ENCODE data around the gene FEN1.

The FEN1 gene

DNA sequence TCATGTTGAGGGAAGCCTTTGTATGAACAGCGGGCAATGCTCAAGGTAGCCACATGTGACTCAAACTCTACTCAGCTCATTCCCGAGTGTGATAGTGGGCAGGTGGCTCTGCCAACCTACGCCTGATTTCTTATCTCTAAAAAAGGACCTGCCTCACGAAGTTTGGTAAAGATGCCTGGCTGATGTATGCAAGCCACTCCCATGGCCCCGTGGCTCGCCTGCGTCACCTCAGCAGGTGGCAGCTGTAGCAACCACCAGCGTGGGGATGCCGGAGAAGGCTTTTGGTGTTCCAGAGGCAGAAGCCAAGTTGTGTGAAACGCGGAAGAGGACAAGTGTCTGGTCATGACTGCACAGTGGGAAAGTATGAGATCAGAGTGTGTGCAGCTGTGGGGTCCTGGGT lies 40.8 kb downstream of the FEN1 start:
- CTCF ChIA-PET: no interaction called here
- DNase-seq (ENCODE audit: extremely low spot score): no peak
- TF ChIP-seq, protein P1, sequence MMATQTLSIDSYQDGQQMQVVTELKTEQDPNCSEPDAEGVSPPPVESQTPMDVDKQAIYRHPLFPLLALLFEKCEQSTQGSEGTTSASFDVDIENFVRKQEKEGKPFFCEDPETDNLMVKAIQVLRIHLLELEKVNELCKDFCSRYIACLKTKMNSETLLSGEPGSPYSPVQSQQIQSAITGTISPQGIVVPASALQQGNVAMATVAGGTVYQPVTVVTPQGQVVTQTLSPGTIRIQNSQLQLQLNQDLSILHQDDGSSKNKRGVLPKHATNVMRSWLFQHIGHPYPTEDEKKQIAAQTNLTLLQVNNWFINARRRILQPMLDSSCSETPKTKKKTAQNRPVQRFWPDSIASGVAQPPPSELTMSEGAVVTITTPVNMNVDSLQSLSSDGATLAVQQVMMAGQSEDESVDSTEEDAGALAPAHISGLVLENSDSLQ (IDR thresholded peaks at IDR 0.05): no peak
- TF ChIP-seq FOXM1 (IDR thresholded peaks at IDR 0.05; ENCODE audit: borderline replicate concordance) (no peak), FOXA1 (IDR thresholded peaks at IDR 0.05) (no peak), LEF1 (IDR thresholded peaks at IDR 0.05; ENCODE audit: borderline replicate concordance) (no peak), ELF4 (IDR thresholded peaks at IDR 0.05) (no peak), L3MBTL2 (conservative IDR thresholded peaks at IDR 0.05) (no peak), FOXK2 (IDR thresholded peaks at IDR 0.05) (no peak), BHLHE40 (IDR thresholded peaks at IDR 0.05; ENCODE audit: borderline replicate concordance) (no peak), CTBP1 (IDR thresholded peaks at IDR 0.05; ENCODE audit: borderline replicate concordance) (no peak), ZNF384 (IDR thresholded peaks at IDR 0.05) (no peak), ARNT (IDR thresholded peaks at IDR 0.05) (no peak), SP1 (IDR thresholded peaks at IDR 0.05) (no peak), HDGF (IDR thresholded peaks at IDR 0.05; ENCODE audit: borderline replicate concordance) (no peak)
- POLR2A ChIA-PET: interaction anchor here (1.6 kb wide), 2 partner anchors 37 to 41 kb away, joined by 3 read pairs; partner anchors contain the start of genes FEN1 and TMEM258

DNA sequence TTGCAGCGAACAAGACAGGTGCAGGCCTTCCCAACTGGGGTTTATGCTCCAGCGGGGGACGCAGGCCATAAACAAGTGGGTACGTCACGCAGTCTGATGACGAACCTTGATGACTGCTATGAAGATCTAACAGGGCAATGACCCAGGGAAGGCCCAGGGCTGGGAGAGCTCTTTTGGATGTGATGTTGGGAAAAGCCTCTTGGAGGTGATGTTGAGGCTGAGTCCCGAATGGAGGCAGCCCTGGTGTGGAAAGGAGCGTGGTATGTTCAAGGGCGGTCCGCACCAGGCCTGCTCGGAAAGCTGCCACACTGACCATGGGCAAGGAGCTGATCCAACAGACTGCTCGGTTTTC lies 41.2 kb downstream of the FEN1 start:
- ChIA-PET CTCF (no interaction called here), POLR2A (interaction anchor here (1.0 to 1.6 kb wide), 3 partner anchors 17 to 42 kb away, joined by 3 read pairs; partner anchors contain the start of genes FADS1, FEN1 and TMEM258)
- no peak for DNase-seq (ENCODE audit: extremely low spot score)
- TF ChIP-seq TARDBP (IDR thresholded peaks at IDR 0.05) (no peak), FOXK2 (IDR thresholded peaks at IDR 0.05) (no peak), HDGF (IDR thresholded peaks at IDR 0.05; ENCODE audit: borderline replicate concordance) (no peak), ZNF384 (IDR thresholded peaks at IDR 0.05) (no peak), FOXM1 (IDR thresholded peaks at IDR 0.05; ENCODE audit: borderline replicate concordance) (no peak)

DNA sequence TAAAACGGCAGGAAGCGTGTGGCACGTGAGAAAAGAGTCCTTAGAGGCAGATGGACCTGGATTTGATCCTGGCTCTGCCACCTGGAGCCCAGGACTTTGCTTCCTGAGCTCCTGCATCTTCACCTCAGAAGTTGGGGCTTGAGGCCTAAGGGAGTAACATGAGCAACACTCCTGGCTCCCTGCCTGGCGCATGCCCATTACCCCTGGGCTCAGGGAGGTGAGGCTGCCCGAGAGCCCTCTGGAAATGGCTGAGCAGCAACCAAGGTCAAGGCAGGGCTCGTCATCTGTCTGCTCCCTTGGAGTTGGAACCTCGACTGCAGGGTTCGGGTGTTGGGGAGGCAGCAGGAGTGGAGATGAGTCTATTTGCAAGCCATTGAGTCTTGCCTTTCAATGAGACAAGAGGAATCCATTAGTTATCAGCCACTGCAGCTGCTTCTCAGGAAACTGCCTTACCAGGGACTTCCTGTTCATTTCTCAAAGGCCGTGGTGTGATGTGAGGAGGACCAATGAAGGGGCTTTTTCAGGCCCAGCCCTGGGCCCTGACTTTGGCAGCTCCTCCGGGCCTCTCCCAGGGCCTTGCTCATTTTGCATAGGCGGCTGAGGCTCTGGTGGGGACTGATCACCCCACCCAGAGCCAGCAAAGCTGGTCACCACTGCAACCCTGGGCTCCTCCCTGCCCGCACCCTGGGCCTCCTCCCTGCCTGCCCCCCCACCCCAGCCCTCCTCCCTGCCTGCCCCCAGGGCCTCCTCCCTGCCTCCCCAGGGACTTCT lies 41.8 kb downstream of the FEN1 start:
- ChIA-PET CTCF (no interaction called here), POLR2A (interaction anchor here (1.0 to 1.6 kb wide), 3 partner anchors 17 to 42 kb away, joined by 3 read pairs; partner anchors contain the start of genes FADS1, FEN1 and TMEM258)
- no peak for TF ChIP-seq FOXK2 (IDR thresholded peaks at IDR 0.05)
- TF ChIP-seq LEF1 (IDR thresholded peaks at IDR 0.05; ENCODE audit: borderline replicate concordance): no peak
- no peak for TF ChIP-seq FOXA1 (IDR thresholded peaks at IDR 0.05)
- TF ChIP-seq ARNT (IDR thresholded peaks at IDR 0.05): no peak
- no peak for TF ChIP-seq CTBP1 (IDR thresholded peaks at IDR 0.05; ENCODE audit: borderline replicate concordance)
- TF ChIP-seq SP1 (IDR thresholded peaks at IDR 0.05): no peak
- TF ChIP-seq L3MBTL2 (conservative IDR thresholded peaks at IDR 0.05): no peak
- TF ChIP-seq NFRKB (IDR thresholded peaks at IDR 0.05): no peak
- no peak for TF ChIP-seq SUZ12 (IDR thresholded peaks at IDR 0.05)
- no peak for TF ChIP-seq FOXM1 (IDR thresholded peaks at IDR 0.05; ENCODE audit: borderline replicate concordance)
- no peak for TF ChIP-seq TARDBP (IDR thresholded peaks at IDR 0.05)
- no peak for TF ChIP-seq BHLHE40 (IDR thresholded peaks at IDR 0.05; ENCODE audit: borderline replicate concordance)
- TF ChIP-seq ZNF384 (IDR thresholded peaks at IDR 0.05): no peak
- TF ChIP-seq ELF4 (IDR thresholded peaks at IDR 0.05): no peak
- TF ChIP-seq, protein P1 (IDR thresholded peaks at IDR 0.05): no peak
- DNase-seq (ENCODE audit: extremely low spot score): no peak

DNA sequence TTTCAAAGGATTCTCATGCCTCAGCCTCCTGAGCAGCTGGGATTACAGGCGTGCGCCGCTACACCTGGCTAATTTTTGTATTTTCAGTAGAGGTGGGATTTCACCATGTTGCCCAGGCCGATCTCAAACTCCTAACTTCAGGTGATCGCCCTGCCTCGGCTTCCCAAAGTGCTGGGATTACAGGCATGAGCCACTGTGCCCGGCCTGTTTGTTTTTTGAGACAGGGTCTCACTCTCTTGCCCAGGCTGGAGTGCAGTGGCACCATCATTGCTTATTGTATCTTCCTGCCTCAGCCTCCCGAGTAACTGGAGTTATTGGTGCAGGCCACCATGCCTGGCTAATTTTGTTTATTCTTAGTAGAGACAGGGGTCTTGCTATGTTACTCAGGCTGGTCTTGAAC lies 43.5 kb downstream of the FEN1 start:
- no peak for TF ChIP-seq LEF1 (IDR thresholded peaks at IDR 0.05; ENCODE audit: borderline replicate concordance)
- TF ChIP-seq HDGF (IDR thresholded peaks at IDR 0.05; ENCODE audit: borderline replicate concordance): no peak
- no peak for TF ChIP-seq CTBP1 (IDR thresholded peaks at IDR 0.05; ENCODE audit: borderline replicate concordance)
- CTCF ChIA-PET: no interaction called here
- no peak for DNase-seq (ENCODE audit: extremely low spot score)
- POLR2A ChIA-PET: interaction anchor here (1.0 kb wide), 1 partner anchor 43 kb away, joined by 3 read pairs; the partner anchor contains the start of gene FEN1

DNA sequence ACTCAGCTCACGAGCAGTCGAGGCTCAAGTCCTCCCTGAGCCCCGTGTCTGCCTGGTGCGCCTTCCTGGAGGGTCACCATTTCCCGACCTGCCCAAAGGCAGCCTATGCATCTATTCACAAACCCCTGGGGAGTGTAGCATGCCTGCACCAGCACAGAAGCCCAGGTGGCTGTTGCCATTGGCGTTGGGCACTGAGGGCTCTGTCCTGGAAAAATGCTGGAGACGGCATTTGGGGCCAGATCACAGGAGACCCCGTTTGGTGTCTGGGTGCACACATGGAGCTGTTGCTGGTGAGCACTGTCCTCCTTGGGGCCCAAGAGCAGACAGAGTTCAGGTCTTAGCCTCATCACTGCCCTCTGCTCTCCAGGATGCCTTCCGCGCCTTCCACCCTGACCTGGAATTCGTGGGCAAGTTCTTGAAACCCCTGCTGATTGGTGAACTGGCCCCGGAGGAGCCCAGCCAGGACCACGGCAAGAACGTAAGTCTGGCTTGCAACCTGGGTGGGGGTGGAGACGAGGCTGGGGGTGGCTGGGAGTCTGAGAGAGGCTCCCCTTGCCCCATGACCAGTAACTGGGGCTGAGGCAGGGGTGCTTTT lies 44.8 kb downstream of the FEN1 start:
- ChIA-PET POLR2A (interaction anchor here (0.9 kb wide), 1 partner anchor 21 kb away, joined by 3 read pairs; the partner anchor contains the start of gene FADS1), CTCF (no interaction called here)
- TF ChIP-seq LEF1 (IDR thresholded peaks at IDR 0.05; ENCODE audit: borderline replicate concordance) (no peak), FOXK2 (IDR thresholded peaks at IDR 0.05) (no peak), CTBP1 (IDR thresholded peaks at IDR 0.05; ENCODE audit: borderline replicate concordance) (no peak), BHLHE40 (IDR thresholded peaks at IDR 0.05; ENCODE audit: borderline replicate concordance) (no peak), SUZ12 (IDR thresholded peaks at IDR 0.05) (no peak), FOXA1 (IDR thresholded peaks at IDR 0.05) (no peak), ZNF384 (IDR thresholded peaks at IDR 0.05) (no peak), NFRKB (IDR thresholded peaks at IDR 0.05) (no peak), ARNT (IDR thresholded peaks at IDR 0.05) (no peak), SP1 (IDR thresholded peaks at IDR 0.05) (no peak), TARDBP (IDR thresholded peaks at IDR 0.05) (no peak)
- TF ChIP-seq, protein P1 (IDR thresholded peaks at IDR 0.05): no peak
- no peak for DNase-seq (ENCODE audit: extremely low spot score)

DNA sequence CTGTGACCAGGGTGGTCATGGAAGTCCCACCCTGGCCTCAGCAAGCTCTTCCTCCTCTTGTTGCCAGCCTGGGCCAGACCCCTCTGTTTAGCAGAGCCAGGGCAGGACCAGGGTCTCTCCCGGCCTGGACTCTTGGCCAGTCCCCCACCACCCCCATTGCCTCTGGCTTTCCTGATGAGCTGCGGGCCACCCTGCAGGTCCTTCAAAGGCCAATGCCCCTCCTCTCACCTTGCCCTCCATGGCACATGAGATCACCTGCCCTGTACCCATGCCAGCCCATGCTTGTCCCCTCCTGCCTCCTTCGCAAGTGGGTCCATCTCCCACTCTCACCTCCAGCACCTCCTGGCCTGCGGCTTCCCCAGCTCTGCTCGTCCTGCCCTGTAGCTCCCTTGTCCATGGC lies 45.8 kb downstream of the FEN1 start:
- no peak for DNase-seq (ENCODE audit: extremely low spot score)
- ChIA-PET CTCF (no interaction called here), POLR2A (no interaction called here)
- TF ChIP-seq ZNF384 (IDR thresholded peaks at IDR 0.05) (no peak), FOXA1 (IDR thresholded peaks at IDR 0.05) (no peak), SUZ12 (IDR thresholded peaks at IDR 0.05) (no peak), L3MBTL2 (conservative IDR thresholded peaks at IDR 0.05) (no peak), BHLHE40 (IDR thresholded peaks at IDR 0.05; ENCODE audit: borderline replicate concordance) (no peak), SP1 (IDR thresholded peaks at IDR 0.05) (no peak), FOXK2 (IDR thresholded peaks at IDR 0.05) (no peak), ARNT (IDR thresholded peaks at IDR 0.05) (no peak)
